HAP-1 (cell line): ENCODE data around the gene POU2F1.

Experiments
- DNase-seq, 2 experiments: peaks; one replicate each; pipeline ENCODE4 v3.0.0-alpha.2; 2016 to 2020; ENCODE audit warnings: low spot score in 2 of 2
- H3K27me3 ChIP-seq: fragments of 250-450 bp; sonication (Bioruptor Pico); 2 replicates; pipeline ENCODE4 v1.5.1; 2020; ENCODE audit warnings: low read depth, mild to moderate bottlenecking, moderate library complexity
- H3K36me3 ChIP-seq: fragments of 250-450 bp; sonication (Bioruptor Pico); replicated peaks from 2 replicates; pipeline ENCODE4 v1.5.1; 2020; ENCODE audit warnings: mild to moderate bottlenecking
- H3K4me1 ChIP-seq: fragments of 250-450 bp; sonication (Bioruptor Pico); 2 replicates; pipeline ENCODE4 v1.5.1; 2020; ENCODE audit warnings: mild to moderate bottlenecking
- H3K4me3 ChIP-seq: fragments of 250-450 bp; sonication (Bioruptor Pico); 2 replicates; pipeline ENCODE4 v1.5.1; 2020; ENCODE audit warnings: mild to moderate bottlenecking, moderate library complexity
- H3K9me3 ChIP-seq: fragments of 250-450 bp; sonication (Bioruptor Pico); 2 replicates; pipeline ENCODE4 v1.5.1; 2020; ENCODE audit warnings: mild to moderate bottlenecking, moderate library complexity
- in situ Hi-C: fragments of 300-500 bp; cut with MboI; formaldehyde crosslinking; loops from 3 replicates; pipeline ENCODE4 v1.14.3; 2020; ENCODE audit warnings: low sequenced_read_pairs, inconsistent platforms, mixed read lengths

The POU2F1 gene

DNA sequence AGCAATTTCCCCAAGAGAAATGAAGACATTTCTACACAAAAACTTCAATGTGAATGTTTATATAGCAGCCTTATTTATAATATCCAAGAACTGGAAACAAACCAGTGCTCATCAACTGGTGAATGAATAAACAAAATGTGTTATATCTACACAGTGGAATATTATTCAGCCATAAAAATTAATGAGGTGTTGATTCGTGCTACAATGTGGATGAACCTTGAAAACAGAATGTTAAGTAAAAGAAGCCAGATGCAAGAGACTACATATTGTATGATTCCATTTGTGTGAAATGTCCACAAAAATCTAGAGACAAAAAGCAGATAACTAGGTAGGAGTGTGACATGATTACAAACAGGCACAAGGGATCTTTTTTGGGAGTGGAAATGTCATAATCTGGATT, 187.7 kb downstream of the POU2F1 start:
- Histone ChIP-seq H3K9me3 (no peaks in the 10 kb centered on the region), H3K36me3 (peaks cover 9% of the 10 kb centered on the region), H3K27me3 (no peaks in the 10 kb centered on the region), H3K4me3 (no peak overlapping the region), H3K4me1 (peaks cover 16% of the 10 kb centered on the region)
- no peak for DNase-seq
- in situ Hi-C loops = no loop called here

GRCh38 chr1:167409183-167409582, 188.5 kb downstream of the POU2F1 start:
- H3K36me3 ChIP-seq = peaks cover 14% of the 10 kb centered on the region
- in situ Hi-C loops = no loop called here
- DNase-seq = no peak

GRCh38 chr1:167412072-167412471, 191.4 kb downstream of the POU2F1 start:
- no peaks in the 10 kb centered on the region for H3K4me1 ChIP-seq
- H3K9me3 ChIP-seq = no peaks in the 10 kb centered on the region
- no peaks in the 10 kb centered on the region for H3K27me3 ChIP-seq
- H3K36me3 ChIP-seq = peaks cover 17% of the 10 kb centered on the region
- in situ Hi-C loops = no loop called here
- H3K4me3 ChIP-seq = no peak overlapping the region
- no peak for DNase-seq

More at GRCh38 chr1:167409183-167409582, 188.5 kb downstream of the POU2F1 start:
- Histone ChIP-seq H3K27me3 (no peaks in the 10 kb centered on the region), H3K4me3 (no peak overlapping the region), H3K9me3 (no peaks in the 10 kb centered on the region), H3K4me1 (peaks cover 11% of the 10 kb centered on the region)

DNA sequence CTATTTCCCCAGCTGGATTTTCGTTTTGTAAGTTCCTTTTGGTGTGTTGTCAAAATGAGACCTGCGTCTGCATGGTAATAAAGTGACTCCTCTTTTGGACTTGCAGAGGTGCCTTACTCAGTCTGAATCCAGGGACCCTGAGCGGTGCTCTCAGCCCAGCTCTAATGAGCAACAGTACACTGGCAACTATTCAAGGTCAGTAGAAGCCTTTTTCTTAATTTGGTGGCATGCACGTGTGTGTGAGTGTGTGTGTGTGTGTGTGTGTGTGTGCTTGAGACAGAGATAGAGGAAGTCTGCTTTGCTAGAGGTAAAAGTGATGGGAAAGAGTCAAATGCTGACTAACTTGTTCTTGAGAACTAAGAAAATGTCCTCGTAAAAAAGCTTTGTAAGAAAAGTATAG, 192.2 kb downstream of the POU2F1 start:
- H3K36me3 ChIP-seq = peaks cover 17% of the 10 kb centered on the region

GRCh38 chr1:167413328-167413727, 192.6 kb downstream of the POU2F1 start:
- H3K36me3 ChIP-seq = peaks cover 17% of the 10 kb centered on the region
- in situ Hi-C loops = no loop called here
- H3K9me3 ChIP-seq = no peaks in the 10 kb centered on the region
- no peak overlapping the region for H3K4me3 ChIP-seq
- no peak for DNase-seq
- H3K4me1 ChIP-seq = no peaks in the 10 kb centered on the region
- no peaks in the 10 kb centered on the region for H3K27me3 ChIP-seq

More for the DNA sequence above, 192.2 kb downstream of the POU2F1 start:
- no peaks in the 10 kb centered on the region for H3K4me1 ChIP-seq
- H3K9me3 ChIP-seq = no peaks in the 10 kb centered on the region
- DNase-seq = no peak
- H3K4me3 ChIP-seq = no peak overlapping the region
- in situ Hi-C loops = no loop called here
- no peaks in the 10 kb centered on the region for H3K27me3 ChIP-seq

DNA sequence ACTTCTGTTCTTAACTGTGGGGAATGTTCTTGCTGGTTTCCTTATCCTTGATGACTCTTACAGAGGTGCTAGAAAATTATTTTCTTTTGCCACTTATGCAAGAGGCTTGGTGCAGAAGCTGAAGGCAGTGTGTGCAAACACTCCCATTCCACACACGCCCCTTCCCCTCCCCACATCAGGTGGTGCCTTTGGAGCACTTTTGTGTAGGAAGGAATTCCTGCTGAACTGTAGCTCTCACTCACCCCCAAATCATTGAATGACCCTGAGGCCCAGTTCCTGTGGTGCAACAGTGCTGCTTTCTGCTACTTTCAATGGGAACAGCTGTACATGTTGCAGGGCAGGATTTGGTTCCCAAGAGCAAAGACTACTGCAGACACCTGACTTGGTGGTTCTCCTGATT, 195.8 kb downstream of the POU2F1 start:
- no peak for DNase-seq
- peaks cover 17% of the 10 kb centered on the region for H3K36me3 ChIP-seq
- no peak overlapping the region for H3K4me3 ChIP-seq
- in situ Hi-C loops = no loop called here
- no peaks in the 10 kb centered on the region for H3K4me1 ChIP-seq
- no peaks in the 10 kb centered on the region for H3K9me3 ChIP-seq
- H3K27me3 ChIP-seq = no peaks in the 10 kb centered on the region

- H3K27me3 ChIP-seq = no peaks in the 10 kb centered on the region
- in situ Hi-C loops = no loop called here
- H3K4me1 ChIP-seq = no peaks in the 10 kb centered on the region
- H3K36me3 ChIP-seq = peaks cover 7% of the 10 kb centered on the region; the same call in 1 of the 2 replicates
- H3K4me3 ChIP-seq = no peak overlapping the region
- DNase-seq = no peak
- no peaks in the 10 kb centered on the region for H3K9me3 ChIP-seq
These were observed 197.7 kb downstream of the POU2F1 start for GRCh38 chr1:167418391-167418790.

GRCh38 chr1:167419245-167419644, 198.6 kb downstream of the POU2F1 start:
- Histone ChIP-seq H3K36me3 (peaks cover 2% of the 10 kb centered on the region; the same call in 1 of the 2 replicates), H3K27me3 (no peaks in the 10 kb centered on the region), H3K9me3 (no peaks in the 10 kb centered on the region), H3K4me1 (no peaks in the 10 kb centered on the region), H3K4me3 (no peak overlapping the region)
- DNase-seq = no peak
- in situ Hi-C loops = no loop called here

DNA sequence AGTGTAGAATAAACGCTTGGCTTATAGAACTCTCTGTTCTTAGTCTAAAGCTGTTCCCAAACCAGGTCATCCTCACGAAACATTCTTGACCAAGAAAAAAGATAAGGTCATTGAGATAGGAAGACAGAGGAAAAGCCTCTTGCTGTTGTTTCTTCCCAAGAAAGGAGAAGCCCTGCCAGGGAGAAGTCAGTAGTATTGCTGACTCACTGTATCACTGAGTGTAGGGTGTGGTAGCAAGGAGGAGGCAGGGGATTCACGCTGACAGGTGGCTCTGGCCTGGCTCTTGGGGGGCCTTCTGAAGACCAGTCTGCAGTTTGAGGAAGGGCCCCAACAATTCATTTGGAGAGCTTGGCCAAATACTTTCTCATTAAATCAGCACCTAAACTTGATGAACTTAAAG, 199.8 kb downstream of the POU2F1 start:
- H3K9me3 ChIP-seq = no peaks in the 10 kb centered on the region
- H3K4me1 ChIP-seq = peaks cover 11% of the 10 kb centered on the region
- DNase-seq = no peak
- H3K4me3 ChIP-seq = no peak overlapping the region
- H3K36me3 ChIP-seq = no peaks in the 10 kb centered on the region
- in situ Hi-C loops = no loop called here
- H3K27me3 ChIP-seq = no peaks in the 10 kb centered on the region

DNA sequence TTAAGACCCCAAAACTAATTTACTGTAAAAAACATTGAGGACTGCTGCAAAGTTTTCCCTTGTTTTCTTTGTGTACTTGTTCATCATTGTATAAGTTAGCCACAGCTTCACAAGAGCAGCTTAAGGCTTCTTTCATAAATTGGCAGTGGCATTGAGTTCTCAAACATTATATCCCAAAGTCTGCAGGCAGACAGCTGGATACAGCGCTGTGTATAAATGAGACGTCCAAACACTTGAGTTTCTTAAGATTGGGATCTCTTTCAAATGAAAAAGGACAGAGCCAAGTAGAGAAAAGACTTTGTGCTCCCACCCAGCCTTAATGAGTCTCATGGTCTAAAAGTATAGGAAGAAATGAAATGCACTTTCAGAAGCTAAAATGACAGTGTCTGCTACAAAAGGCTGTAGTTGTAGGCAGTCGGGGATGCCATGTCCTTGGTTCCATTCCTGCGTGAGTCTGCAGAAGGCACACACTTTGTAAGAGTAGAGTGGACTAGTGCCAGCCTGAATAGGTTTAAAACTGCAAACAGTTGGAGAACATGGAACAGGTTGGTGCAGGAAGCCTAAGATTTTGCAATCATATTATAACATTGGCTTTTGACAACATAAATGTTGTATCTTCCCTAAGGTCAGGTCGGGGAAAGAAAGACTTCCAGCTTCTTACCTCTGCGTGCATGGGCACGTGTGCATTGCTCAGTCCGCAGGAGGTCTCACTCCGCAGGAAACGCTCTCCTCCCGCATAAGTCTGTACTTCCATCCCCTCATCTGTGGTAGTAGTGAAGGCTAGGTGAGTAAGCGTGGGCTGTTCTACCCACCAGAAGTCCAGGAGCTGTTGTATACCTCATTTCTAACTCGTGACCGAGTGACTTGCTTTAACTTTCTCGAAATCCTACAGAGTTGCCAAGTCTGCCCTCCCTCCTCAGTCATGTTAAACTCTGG, 203.3 kb downstream of the POU2F1 start:
- Histone ChIP-seq H3K4me1 (peaks cover 19% of the 10 kb centered on the region), H3K27me3 (no peaks in the 10 kb centered on the region), H3K9me3 (no peaks in the 10 kb centered on the region), H3K36me3 (no peaks in the 10 kb centered on the region), H3K4me3 (no peak overlapping the region)
- no peak for DNase-seq
- in situ Hi-C loops = no loop called here

GRCh38 chr1:167425482-167425881, 204.8 kb downstream of the POU2F1 start:
- no peaks in the 10 kb centered on the region for H3K27me3 ChIP-seq
- H3K4me1 ChIP-seq = peaks cover 31% of the 10 kb centered on the region
- H3K4me3 ChIP-seq = no peak overlapping the region
- H3K36me3 ChIP-seq = no peaks in the 10 kb centered on the region
- DNase-seq = no peak
- no peaks in the 10 kb centered on the region for H3K9me3 ChIP-seq
- in situ Hi-C loops = no loop called here

- Histone ChIP-seq H3K9me3 (no peaks in the 10 kb centered on the region), H3K27me3 (no peaks in the 10 kb centered on the region), H3K4me3 (no peak overlapping the region), H3K36me3 (no peaks in the 10 kb centered on the region), H3K4me1 (peaks cover 43% of the 10 kb centered on the region)
- in situ Hi-C loops = no loop called here
- DNase-seq = no peak
These were observed 206.0 kb downstream of the POU2F1 start for GRCh38 chr1:167426716-167427115.

DNA sequence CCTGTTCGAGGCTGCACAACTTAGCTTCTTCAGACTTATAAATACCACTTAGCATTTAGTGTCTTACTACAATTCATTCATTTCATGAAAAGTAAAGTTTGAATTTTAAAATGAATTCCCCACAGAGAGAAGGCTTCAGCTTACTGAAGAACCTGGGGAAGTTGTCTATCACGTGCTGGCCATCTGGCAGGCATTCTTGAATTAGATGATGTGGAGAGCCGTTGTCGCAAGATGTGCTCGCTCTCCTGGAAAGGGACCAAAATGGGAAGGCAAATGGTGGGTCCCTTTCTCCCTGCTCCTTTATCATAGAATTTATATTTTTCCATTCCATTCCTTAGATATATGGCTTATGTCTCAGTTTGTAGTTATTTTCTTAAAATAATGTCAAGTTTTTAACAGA, 207.2 kb downstream of the POU2F1 start:
- no peak overlapping the region for H3K4me3 ChIP-seq
- DNase-seq = no peak
- in situ Hi-C loops = no loop called here

DNA sequence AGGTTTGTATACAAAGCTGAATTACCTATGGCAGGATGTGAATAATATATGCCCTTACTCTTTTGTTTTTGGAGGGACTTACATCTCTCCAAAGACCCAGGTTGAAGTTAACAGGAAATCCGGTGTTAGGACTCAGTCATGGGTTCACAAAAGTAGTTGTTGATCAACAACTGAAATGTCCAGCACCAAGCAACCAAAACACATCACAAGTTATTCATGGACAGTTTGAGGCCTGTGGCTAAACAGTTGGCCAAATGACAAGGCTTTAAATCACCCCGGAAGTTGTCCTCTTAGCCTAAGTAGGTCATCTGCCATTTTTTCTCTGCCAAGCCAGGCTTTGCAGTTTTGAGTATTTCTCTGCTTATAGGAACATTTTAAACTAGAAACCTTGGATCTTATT, 207.7 kb downstream of the POU2F1 start:
- Histone ChIP-seq H3K36me3 (no peaks in the 10 kb centered on the region), H3K27me3 (no peaks in the 10 kb centered on the region), H3K4me3 (no peak overlapping the region), H3K4me1 (peaks cover 49% of the 10 kb centered on the region), H3K9me3 (no peaks in the 10 kb centered on the region)
- no peak for DNase-seq
- in situ Hi-C loops = no loop called here

More for the DNA sequence above, 207.2 kb downstream of the POU2F1 start:
- Histone ChIP-seq H3K4me1 (peaks cover 49% of the 10 kb centered on the region), H3K36me3 (no peaks in the 10 kb centered on the region), H3K27me3 (no peaks in the 10 kb centered on the region), H3K9me3 (no peaks in the 10 kb centered on the region)
